ENCODE measurements around the gene CDK14.

CDK14 gene

DNA sequence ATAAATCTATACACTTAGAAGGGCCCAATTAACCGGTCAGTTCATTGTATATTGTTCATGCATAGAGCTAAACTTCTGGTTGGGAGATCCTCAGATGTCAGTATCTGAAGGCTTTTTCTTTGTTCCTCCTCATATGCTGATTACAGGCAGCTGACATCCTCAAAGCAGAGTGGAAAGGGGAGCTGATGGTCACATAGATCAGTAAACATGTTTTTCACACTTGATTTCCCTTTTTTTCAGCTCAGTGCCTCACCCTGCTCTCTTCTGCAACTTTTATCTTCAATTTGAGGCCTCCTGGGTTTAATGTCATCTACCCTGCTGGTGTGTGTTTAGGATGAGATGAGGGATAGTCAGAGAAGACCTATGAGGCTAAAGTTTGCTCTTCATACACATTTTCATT, 370.2 kb downstream of the CDK14 start:
- DNase-seq: no peak

DNA sequence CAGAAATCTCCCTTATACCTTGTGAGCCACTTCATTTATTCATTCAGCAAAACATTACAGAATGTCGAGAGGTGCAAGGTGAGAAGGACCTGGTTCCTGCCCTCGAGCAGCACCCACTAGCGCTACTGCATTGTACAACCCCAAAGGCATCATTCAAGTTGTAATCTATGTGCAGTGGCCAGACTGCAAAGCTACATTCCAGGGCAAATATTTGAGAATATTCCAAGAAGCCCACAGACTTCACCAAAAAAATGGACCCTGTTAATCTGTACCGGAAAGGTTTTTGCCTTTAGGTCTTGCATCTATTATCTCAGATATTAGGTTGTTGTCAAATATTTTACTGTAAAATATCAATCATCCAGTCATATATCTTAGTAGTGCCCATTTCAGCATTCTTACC, 372.8 kb downstream of the CDK14 start:
- no peak for DNase-seq

DNA sequence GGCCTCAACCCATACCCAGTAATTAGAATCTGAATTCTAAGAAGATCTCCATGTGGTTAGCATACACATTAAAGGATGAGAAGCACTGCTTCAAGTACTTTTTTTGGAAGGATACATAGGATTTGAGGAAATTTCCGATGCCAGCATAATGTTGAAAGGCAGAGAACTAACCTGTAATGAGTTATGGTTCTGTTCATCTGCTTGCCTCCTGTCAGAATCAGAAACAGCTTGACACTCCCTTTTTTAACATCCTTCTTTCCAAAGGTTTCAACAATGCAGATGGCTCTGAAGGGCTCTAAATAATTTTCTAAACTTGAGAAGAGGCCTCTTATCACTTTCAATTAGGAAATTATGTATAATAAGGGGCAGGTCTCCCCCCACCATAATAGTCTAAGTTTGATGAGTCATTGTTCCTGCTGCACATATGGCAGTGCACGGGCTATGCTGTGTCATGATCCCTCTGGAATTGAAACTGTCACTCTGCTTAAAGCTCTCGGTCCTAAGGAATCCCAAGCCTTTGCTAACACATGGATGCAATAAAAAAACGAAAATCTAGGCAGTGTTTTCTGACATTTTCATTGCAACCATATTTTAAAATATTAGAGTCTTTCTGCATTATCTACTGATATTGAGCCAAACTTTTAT, 376.9 kb downstream of the CDK14 start:
- DNase-seq: no peak

DNA sequence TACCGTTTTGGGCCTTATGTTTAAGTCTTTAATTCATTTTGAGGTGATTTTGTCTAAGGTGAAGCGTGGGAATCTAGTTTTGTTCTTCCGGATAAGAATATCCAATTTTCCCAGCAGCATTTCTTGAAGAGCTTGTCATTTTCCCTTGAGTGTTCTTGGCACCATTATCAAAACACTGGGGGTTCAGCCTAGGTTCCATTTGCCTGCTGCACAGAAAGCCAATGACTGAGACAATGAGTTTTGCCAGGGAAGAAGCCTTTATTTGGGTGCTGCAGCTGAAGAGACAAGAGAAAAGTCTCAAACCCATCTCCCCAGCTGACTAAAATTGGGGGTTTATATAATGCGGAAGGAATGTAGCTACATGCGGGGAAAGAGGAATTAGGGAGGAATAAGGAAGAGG, 380.9 kb downstream of the CDK14 start:
- DNase-seq: no peak

DNA sequence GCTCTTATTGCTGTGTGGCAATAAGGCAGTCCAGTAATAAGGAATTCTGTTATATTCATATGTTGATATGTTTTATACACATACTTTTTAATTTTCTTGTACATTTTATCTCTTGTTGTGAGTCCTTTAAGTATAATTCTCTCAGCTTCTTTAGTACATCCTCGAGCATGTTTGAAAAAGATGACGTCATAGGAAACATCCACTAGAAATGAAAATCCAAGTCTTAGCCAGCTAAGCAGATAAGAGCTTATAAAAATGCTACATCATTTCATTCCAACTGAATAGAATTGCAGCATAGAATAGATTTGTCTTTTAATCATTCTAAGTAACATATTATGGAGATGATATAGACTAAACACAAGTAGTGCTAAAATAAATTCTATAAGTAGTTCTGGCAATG, 384.4 kb downstream of the CDK14 start:
- no peak for DNase-seq

DNA sequence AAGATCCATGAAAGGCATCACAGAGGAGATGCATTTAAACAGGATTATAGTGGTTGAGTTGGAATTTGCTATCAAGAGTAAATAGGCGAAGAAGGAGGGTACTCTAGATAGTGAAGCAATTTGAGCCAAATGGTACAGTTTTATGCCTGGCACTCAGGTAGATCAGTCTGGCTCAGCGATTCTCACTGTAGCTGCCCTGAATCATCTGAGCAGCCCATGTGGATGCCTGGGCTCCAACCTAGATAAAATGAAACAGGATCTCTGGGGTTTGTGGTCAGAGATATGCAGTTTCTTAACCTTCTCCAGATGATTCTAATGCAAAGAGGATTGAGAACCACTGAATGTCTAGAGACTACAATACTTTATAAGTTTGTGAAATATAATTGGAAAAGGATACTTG, 386.1 kb downstream of the CDK14 start:
- DNase-seq: no peak

DNA sequence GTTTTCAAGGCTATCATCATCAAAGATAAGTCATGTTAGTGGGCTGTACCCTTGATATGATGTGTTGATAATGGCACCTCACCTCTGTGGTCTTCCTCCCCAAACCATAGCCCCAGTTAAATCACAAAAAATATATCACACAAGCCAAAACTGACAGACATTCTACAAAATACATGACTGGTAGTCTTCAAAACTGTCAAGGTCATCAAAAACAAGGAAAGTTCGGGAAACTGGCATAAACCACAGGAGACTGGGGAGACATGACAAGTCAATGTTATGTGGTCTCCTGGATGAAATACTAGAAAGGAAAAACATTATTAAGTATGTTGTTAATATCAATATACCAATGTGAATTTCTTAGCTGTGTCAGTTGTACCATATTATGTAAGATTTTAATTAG, 388.6 kb downstream of the CDK14 start:
- no peak for DNase-seq

DNA sequence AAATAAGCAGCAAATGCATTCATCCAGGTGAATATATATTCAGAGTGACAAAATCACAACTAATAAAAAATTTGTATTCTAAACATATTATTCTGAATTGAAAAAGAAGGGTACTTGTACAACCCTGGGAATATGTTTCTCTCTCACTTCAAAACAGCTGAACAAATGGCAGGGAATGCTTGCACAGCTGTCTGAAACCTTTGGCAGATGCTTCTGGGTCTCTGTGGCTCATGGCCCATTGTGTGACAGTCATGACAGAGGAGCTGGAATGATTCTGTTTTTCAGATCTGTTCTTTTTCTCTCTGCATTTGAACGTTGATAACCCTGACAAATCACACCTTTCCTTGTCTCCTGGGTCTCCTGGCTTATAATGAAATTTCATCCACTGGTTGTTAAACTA, 392.4 kb downstream of the CDK14 start:
- no peak for DNase-seq

DNA sequence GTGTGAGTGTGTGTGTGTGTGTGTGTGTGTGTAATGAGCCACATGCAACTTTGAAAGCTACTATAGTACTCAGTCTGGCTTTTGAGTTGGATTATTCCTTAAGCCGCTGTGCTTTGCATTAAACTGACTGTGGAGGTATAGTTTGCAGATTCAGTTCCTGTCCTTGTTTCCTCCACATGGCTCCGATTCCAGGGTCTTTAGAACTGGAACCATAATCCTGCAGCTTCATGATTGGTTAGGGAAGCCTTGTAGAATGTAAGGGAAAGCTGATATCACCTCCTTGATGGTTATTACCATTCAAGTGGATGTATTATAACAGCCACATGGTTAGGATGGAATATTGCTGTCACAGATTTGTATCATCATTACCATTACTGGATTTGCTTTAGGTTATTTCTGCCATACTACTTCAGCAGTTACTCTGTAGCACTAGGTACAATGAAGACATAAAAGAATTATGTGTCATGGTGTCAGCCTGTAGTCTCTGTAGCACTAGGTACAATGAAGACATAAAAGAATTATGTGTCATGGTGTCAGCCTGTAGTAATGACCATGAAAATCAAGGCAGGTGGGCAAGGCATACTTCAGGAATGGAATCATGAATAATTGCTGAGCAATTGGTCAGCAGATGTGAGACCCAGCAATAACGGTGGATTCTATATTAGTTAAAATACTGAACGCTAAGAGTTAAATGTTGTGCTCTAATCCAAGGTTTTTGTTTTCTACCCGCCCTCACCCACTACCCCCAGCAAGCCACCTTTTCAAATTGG, 393.1 kb downstream of the CDK14 start:
- no peak for DNase-seq

DNA sequence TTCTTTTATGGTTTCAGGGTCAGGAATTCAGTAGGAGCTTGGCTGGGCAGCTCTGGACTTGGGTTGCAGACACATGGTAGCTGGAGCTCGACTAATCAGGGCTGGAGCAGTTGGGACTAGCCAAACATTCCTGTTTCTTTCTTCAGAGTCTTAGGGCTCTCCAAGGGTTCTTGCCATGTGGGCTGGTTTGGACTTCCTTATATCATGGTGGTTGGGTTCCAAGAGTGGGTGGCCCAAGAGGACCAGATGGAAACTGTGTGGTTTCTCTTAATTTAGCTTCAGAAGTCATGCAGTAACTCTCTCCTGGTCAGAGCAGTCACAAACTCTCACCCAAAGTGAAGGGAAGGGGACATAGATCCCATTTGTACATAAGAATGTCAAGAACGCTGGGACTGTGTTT, 398.0 kb downstream of the CDK14 start:
- DNase-seq: no peak

DNA sequence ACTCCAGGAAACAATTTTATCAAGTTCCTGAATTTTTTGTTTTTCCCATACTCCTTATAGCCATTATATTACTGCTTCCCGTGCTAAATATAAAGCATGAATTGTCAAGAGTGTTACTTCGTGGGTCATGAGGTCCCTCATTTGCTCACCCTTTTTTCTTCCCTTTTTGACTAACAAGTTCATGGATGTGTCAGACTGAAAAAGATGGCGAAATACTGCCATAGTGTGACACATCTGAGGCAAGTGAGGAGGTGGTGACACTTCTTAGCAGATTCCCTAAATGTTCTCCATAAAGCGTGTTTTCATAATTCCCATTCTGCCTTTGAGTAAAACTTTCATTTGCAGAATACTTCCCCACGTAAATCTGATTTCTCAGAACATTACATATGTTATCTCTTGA, 398.5 kb downstream of the CDK14 start:
- DNase-seq: no peak

DNA sequence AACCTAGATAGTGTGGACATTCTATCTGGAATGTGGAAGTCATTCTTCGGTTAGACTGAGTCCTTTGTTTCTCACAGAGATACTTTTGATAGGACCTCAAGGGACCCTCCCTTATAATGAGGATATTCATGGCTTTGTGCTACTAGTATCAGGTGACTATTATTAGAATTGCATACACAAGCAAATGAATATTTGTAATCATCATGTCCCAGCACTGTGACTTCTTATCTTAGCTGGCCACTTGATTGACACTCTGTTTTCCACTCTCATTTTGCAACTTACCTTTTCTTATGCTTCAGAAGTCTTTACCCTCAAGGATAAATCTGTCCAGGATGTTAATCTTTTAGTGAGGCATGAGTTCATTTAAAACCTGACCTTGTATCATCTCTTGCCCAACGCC, 399.9 kb downstream of the CDK14 start:
- no peak for DNase-seq

DNA sequence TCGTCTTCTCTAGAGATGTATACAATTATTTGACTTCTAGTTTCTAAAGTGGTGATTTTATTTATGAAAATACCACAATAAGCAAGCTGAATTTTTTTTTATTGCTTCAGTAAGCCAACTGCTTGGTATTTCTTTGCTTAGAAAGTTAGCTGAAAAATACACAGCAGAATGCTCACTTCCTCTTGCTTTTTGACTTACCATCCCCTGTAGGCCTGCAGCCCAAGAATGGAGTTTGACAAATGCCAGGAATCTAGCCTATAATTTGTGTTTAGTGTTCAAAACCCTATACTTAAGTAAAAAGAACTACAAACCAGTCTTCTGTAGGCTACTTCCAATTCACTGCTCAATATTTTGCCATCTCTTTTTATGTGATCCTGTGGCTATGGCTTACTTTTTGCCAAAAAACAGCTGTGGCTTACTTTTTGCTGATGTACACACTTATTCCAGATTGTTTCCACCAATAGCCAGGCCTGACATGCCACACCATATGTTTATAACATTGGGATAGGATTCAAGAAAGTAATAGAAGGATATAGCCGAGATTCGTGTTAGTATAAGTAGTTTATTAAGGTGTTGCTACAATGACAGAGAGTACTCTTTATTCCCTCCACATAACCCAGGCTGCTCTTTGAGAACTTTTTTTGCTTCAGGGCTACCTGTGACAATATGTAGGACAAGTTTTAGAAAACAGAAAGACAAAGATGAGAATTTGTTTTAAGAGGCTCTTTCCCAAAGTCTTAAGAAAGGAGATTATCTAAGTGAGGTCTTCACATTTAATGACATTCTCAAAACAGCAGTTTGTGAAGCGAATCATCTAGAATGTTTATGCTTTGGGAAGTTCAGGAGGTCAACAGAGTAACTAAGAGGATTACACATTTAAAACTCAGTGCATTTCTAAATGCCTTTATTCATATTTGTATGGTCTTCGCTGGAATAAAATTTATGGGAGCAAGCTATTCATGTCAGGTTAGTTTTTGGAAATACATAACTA, 404.2 kb downstream of the CDK14 start:
- no peak for DNase-seq

DNA sequence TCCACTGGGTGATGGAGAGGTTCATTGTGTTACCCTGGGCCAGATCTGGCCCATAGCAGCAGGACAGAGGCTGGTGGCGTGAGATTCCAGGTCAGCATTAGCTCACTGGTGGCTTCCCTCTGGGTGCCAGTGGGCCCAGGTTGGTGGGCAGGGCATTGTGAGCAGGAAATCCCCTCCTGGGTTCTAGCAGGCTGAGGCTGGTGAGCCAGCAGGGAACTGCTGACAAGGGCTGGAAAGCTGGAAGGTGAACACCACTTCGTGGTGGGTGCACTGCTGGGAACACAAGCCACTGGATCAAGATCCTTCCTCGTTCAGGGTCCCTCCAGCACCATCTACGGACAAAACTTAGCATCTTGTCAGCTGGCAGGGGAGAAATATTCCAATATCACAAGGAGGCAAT, 408.9 kb downstream of the CDK14 start:
- DNase-seq: no peak

DNA sequence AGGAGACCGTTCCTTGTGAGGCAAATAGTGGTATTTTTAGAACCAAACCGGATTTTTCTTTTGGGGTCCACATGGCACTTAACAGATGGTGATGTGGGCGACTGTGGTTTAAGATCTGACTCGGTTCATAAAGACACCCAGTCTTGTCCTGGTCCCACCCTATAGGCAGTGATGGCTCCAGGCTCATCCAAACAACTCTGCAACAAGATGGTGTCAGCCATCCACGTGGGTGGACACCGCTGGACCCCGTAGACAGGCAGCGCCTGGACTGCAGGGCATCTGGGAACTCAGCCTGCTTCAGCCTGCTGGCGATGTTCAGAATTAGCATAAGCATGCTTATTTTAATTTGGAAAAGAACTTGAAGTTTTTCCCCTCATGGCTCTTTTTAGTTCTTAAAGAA, 409.7 kb downstream of the CDK14 start:
- DNase-seq: no peak

DNA sequence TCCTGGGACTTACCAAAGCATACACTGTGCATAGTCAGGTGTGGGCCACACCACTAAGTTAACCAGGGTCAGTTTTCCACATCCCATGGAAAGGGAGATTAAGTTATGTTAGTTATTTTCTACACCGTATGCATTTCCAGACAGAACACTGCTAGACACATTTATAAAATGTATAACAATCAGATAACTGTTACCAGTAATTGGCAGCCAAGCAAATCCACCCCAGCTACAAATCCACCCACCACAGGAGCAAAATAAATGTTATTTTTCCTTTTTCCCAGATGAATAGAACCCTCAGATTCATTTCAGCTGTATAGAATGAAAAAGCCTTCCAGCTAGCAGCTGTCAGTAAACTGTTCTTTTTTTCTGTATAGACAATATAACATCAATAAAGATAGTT, 411.2 kb downstream of the CDK14 start:
- DNase-seq: no peak

DNA sequence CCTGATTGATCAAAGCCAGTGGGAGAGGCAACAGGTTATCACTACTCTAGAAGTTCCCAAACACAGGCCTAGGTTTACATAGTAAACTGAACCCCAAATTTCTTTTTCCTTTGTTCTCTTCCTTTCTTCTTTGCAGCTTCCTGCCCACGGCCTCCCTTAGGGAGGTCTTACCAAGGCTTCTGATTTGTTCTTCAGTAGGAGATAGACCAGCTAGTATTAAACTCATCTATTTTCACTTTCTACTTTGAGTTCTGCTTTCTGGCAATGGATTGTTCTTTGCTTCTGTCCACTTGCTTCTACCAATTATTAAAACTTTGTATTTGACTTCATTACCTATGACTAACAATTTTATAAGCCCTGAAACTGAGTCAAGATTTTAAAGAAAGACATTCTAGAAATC, 417.0 kb downstream of the CDK14 start:
- no peak for DNase-seq

DNA sequence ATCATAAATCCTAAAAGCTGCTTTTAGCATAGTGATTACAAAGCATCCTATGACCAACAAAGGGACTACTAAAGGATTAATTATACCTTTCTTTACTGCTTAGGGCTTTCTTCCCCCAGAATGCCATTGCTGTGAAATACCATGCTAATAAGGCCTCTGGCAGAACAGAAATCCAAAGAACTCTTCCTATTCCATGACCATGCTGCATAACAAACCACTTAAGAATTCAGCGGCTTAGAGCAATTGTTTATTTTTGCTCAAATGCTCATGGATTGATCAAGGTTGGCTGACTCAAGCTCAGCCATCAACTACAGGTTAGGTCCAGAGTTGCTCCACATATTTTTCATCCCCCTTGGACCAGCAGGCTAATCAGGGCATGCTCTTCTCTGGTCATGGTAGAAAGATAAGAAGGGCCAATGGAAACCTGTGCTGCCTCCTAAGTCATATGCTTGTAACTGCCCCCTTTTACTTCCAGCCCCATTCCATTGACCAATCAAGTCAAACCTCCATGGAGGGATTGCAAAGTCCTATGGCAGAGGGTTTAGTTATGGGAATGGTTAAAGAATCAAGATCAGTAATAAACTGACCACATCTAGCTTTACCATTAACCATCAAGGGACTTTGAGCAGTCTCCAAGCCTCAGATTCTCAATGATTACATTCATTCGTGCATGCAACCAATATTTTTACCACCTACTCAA, 423.7 kb downstream of the CDK14 start:
- DNase-seq: no peak

DNA sequence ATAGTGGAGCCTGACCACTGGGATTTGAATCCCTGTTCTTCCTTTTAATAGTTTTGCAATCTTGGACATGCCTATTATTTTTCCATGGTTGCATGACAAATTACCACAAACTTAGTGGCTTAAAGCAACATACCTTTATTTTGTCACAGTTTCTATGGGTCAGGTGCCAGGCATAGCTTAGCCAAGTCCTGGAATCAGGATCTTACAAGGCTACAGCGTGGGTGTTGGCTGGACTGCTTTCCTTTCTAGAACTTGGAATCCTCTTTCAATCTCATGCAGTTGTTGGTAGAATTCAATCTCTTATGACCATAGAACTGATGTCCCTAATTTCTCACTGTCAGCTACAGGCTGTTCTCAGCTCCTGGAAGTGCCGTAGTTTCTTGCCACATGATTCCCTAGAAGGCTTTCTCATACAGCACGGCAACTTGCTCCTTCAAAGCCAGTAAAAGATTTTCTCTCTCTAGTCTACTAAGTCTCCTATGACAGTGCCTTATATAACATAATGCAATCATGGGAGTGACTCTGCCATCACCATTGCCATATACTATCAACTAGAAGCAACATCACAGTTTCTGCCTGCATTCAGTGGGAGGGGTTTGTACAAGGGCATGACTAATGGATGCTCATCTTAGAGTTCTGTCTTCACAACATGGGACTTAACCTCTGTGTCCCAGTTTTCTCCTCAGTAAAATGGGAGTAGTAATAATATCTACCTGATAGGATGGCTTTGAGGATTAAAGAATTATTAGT, 424.7 kb downstream of the CDK14 start:
- no peak for DNase-seq

DNA sequence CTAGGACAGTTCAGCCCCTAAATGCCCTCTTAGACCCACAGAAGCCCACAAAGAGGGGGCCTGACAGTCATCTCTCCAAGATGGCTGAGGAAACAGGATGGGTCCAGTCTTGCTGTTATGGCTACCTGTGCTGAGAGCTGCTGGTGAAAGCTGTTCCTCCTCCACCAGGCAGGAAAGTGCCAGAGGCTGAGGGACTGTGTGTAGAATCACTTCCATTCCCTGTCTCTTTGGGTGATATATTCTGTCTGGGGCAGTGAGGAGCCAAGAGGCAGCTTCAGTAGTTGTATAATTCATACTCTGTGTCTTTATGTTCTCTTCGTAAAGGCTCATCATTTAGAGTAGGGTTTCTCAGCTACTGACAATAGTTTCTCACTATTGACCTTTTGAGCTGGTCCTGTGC, 425.8 kb downstream of the CDK14 start:
- DNase-seq: no peak

DNA sequence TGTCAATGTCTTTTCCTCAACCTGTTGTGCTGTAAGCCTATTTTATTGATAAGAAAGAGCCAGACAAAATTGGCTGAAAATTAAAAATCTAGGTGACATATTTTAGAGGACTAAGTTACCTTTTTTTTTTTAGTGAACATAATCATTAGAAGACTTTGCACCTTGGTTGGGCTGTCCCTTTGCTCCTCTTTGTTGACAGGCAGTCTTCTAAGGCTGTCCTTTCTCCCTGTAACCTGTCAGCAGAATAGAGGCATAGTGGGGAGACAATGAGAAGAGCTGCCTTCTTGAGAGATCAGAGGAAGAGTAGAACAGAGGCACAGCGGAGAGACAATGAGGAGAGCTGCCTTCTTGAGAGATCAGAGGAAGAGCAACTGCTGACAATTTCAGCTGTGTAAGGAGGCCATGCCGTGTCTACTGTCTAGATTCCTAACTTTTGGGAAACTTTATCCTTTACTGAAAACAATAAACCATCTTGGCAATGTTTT, 429.8 kb downstream of the CDK14 start:
- no peak for DNase-seq

DNA sequence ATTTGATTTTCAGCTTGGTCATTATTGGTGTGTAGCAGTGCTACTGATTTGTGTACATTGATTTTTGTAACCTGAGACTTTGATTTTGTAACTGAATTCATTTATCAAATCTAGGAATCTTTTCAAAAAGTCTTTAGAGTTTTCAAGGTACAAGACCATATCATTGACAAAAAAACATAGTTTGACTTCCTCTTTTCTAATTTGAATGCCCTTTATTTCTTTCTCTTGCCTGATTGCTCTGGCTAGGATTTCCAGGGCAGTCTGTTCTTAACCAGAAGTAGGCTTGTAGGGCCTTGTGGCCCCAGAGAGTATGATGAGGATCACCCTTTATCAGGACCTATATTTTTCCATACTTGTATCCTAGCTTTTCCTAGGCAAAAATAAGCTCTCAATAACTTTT, 433.6 kb downstream of the CDK14 start:
- no peak for DNase-seq
